Ishikawa (cell line): ENCODE data around the gene RTN4IP1.

Source experiments
- EP300 ChIP-seq: IDR thresholded peaks from 2 replicates; pipeline ENCODE4 v1.6.1; 2012; ENCODE audit warnings: borderline replicate concordance
- RAD21 ChIP-seq: IDR thresholded peaks from 2 replicates; pipeline ENCODE4 v1.6.1; 2012; ENCODE audit warnings: low read depth

DNA sequence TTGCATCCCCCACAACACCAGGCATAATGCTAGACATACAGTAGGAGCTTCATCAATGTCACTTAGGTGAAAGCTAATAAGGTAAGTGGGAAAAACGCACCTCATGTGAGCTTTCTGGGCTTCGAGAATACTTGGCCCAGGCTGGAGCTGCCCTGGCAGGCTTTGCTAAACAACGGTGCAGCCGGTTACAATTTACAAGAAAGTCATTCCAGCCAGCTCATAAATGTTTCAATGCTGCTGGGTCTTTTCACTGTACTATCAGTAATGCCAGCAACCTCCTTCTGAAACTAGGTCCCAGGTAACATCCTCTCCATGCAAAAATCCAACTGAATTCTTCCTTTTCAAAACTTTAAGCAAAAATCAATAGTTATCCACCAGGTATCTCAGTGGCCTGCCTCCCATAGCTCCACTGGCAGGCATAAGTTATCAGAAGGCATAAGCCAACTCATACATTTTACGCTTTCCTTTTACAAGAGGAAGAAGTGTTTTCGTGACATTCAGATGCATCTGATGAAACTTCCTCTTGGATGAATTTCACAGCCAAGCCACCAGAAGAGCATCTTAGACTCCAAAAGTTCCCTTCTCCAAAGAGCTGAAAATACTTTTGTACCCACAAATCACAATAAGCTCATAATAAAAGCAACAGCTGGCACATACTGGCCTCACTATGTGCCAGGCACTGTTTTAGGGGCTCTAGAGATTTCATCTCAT is 56.3 kb downstream of the RTN4IP1 start:
- TF ChIP-seq RAD21 (no peak), EP300 (no peak)
